B cell (primary cell): ENCODE measurements around the gene CDH18. TPM values are rescaled to one million over a fixed set of nuclear protein-coding genes. Genes with fewer than 3 reads are reported as not detected.

ENCODE experiments used
- ATAC-seq: fragments of 200-7000 bp; cut with Tn5 transposase; one replicate; pipeline ENCODE4 v1.10.0; 2021; ENCODE audit warnings: low read depth, mild to moderate bottlenecking, moderate number of reproducible peaks, moderate library complexity
- CTCF ChIA-PET: fragments of 350-600 bp; sonication (Branson Sonifier 250); formaldehyde crosslinking; loops from one replicate; lab custom pipeline; 2021; ENCODE audit warnings: antibody characterized with exemption, inconsistent platforms; lab: Charles Lee
- POLR2A ChIA-PET: fragments of 350-600 bp; sonication (Branson Sonifier 250); formaldehyde crosslinking; loops from one replicate; lab custom pipeline; 2021; ENCODE audit warnings: antibody characterized with exemption; lab: Charles Lee
- DNase-seq: peaks from one replicate; pipeline ENCODE4 v3.0.0; 2013
- H2AFZ ChIP-seq: 2 replicates; pipeline ENCODE4 v1.6.1; 2012; ENCODE audit warnings: mild to moderate bottlenecking, low read depth, low read length; ENCODE audit not compliant: insufficient read depth, poor library complexity, severe bottlenecking
- H3K27ac ChIP-seq, 2 donors: 1 replicate in 1 of 2; 2 replicates in 1 of 2; pipeline ENCODE4 v1.5.1; 2012 to 2013; ENCODE audit warnings: low read length in 2 of 2, mild to moderate bottlenecking in 2 of 2, moderate library complexity in 1 of 2
- H3K27me3 ChIP-seq, 4 experiments: fragments of 200-600 bp in 1 of 4; sonication (generic) in 1 of 4; replicated peaks in 1 of 4; 1 replicate in 2 of 4; 2 replicates in 2 of 4; pipeline versions ENCODE4 v1.6.1 to v1.7.0; 2013 to 2016; ENCODE audit warnings: low read length in 3 of 4, mild to moderate bottlenecking in 2 of 4, mixed read lengths in 1 of 4, moderate library complexity in 1 of 4; ENCODE audit not compliant: insufficient read depth in 4 of 4, control insufficient read depth in 3 of 4; ENCODE audit errors: control extremely low read depth in 1 of 4
- H3K36me3 ChIP-seq, 2 experiments: replicated peaks in 1 of 2; 1 replicate in 1 of 2; 2 replicates in 1 of 2; pipeline versions ENCODE4 v1.6.1 to v1.7.1; 2013; ENCODE audit warnings: low read length in 1 of 2; ENCODE audit not compliant: insufficient read depth in 2 of 2, control insufficient read depth in 1 of 2; ENCODE audit errors: control extremely low read depth in 1 of 2, extremely low read depth in 1 of 2
- H3K4me1 ChIP-seq, 2 donors: fragments of 200-600 bp in 1 of 2; sonication (generic) in 1 of 2; 1 replicate in 1 of 2; 2 replicates in 1 of 2; pipeline versions ENCODE4 v1.5.1 to v1.6.1; 2013 to 2017; ENCODE audit warnings: low read length in 2 of 2; ENCODE audit not compliant: control insufficient read depth in 2 of 2, insufficient read depth in 2 of 2
- H3K4me2 ChIP-seq: replicated peaks from 2 replicates; pipeline ENCODE3; 2012; ENCODE audit warnings: mild to moderate bottlenecking, low read depth, low read length; ENCODE audit not compliant: poor library complexity, severe bottlenecking
- H3K4me3 ChIP-seq, 5 experiments: fragments of 200-600 bp in 1 of 5; sonication (generic) in 1 of 5; 1 replicate in 3 of 5; 2 replicates in 2 of 5; pipeline versions ENCODE4 v1.5.1 to v1.7.0; 2011 to 2016; ENCODE audit warnings: low read length in 4 of 5, mild to moderate bottlenecking in 4 of 5, low read depth in 2 of 5, control low read depth in 1 of 5, moderate library complexity in 1 of 5; ENCODE audit not compliant: insufficient read depth in 1 of 5; ENCODE audit errors: control extremely low read depth in 1 of 5, extremely low read depth in 1 of 5
- H3K79me2 ChIP-seq: fragments of 200-600 bp; sonication (generic); one replicate; pipeline ENCODE4 v1.6.0; 2016; ENCODE audit warnings: low read length; ENCODE audit not compliant: control insufficient read depth, insufficient read depth
- H3K9ac ChIP-seq: fragments of 200-600 bp; sonication (generic); 2 replicates; pipeline ENCODE4 v1.6.1; 2017; ENCODE audit warnings: mild to moderate bottlenecking, low read length, moderate library complexity
- H3K9me3 ChIP-seq, 3 donors: one replicate each; pipeline versions ENCODE4 v1.6.1 to v1.7.1; 2013; ENCODE audit warnings: low read length in 2 of 3; ENCODE audit not compliant: control insufficient read depth in 2 of 3, insufficient read depth in 1 of 3; ENCODE audit errors: control extremely low read depth in 1 of 3
- H4K20me1 ChIP-seq: 2 replicates; pipeline ENCODE4 v1.6.0; 2012; ENCODE audit warnings: mild to moderate bottlenecking, low read length; ENCODE audit not compliant: insufficient read depth, control insufficient read depth, poor library complexity, severe bottlenecking
- H3K27ac Mint-ChIP-seq: one replicate; pipeline ENCODE4 v1.8.0; 2021; ENCODE audit warnings: mixed read lengths
- H3K27me3 Mint-ChIP-seq: one replicate; pipeline ENCODE4 v1.8.0; 2021; ENCODE audit warnings: mixed read lengths
- H3K4me1 Mint-ChIP-seq: one replicate; pipeline ENCODE4 v1.8.0; 2021; ENCODE audit warnings: mixed read lengths
- H3K4me3 Mint-ChIP-seq: one replicate; pipeline ENCODE4 v1.8.0; 2021; ENCODE audit warnings: mixed read lengths
- H3K9me3 Mint-ChIP-seq: one replicate; pipeline ENCODE4 v1.8.0; 2022; ENCODE audit warnings: mixed read lengths; ENCODE audit not compliant: insufficient read depth
- CTCF ChIP-seq: fragments of 200-600 bp; IDR thresholded peaks from one replicate; pipeline ENCODE4 v1.8.0; 2022; ENCODE audit warnings: antibody characterized with exemption, mild to moderate bottlenecking
- EZH2 ChIP-seq: IDR thresholded peaks from 2 replicates; pipeline ENCODE4 v1.6.1; 2012; ENCODE audit warnings: borderline replicate concordance, low read depth, mild to moderate bottlenecking, moderate library complexity, low read length; ENCODE audit not compliant: insufficient read depth, poor library complexity, severe bottlenecking
- WGBS: methylation state at CpG from one replicate; pipeline ENCODE4 v1.1.5; 2013; ENCODE audit warnings: missing lambda C conversion rate; ENCODE audit not compliant: insufficient coverage; 5-methylcytosine and 5-hydroxymethylcytosine counted together
- intact Hi-C: fragments of 100-400 bp; cut with micrococcal nuclease; formaldehyde crosslinking; loops from one replicate; pipeline ENCODE4 v1.10.0; 2022
- polyA plus RNA-seq: library from polyadenylated mRNA; depleted of rRNA; stranded (reverse); fragments of >200 nt; gene quantifications from 2 replicates; pipeline ENCODE4 v1.2.3, GENCODE V29; 2012
- total RNA-seq, 2 donors: library from RNA; stranded (reverse); fragments of 120-200 nt in 1 of 2; gene quantifications; 1 replicate in 1 of 2; 2 replicates in 1 of 2; pipeline versions ENCODE4 v1.2.3 to v1.2.4, GENCODE V29; 2013 to 2022

Gene CDH18
- total and polyA plus RNA-seq, 2 donors (not counting 1 experiment from before 2014, with no cell fraction given), result not detected

GRCh38 chr5:20029266-20029665 lies 41.3 kb upstream of the CDH18 start:
- no peak for ATAC-seq
- no peak overlapping the region for H3K27ac Mint-ChIP-seq

GRCh38 chr5:20028506-20028905 lies 40.5 kb upstream of the CDH18 start:
- DNase-seq (no peak), ATAC-seq (no peak)
- 86% methylated on average over 2 of the region's 6 CpGs for WGBS
- POLR2A ChIA-PET, result no interaction called here
- Histone ChIP-seq H3K36me3 (no peaks in the 10 kb centered on the region), H3K79me2 (no peaks in the 10 kb centered on the region), H3K4me1 (no peaks in the 10 kb centered on the region), H3K27ac (no peak overlapping the region), H2AFZ (no peak overlapping the region), H3K9ac (no peak overlapping the region), H3K4me2 (no peak overlapping the region), H3K9me3 (no peaks in the 10 kb centered on the region), H4K20me1 (no peaks in the 10 kb centered on the region), H3K4me3 (no peak overlapping the region), H3K27me3 (no peaks in the 10 kb centered on the region)
- no peak for TF ChIP-seq EZH2
- no peak for TF ChIP-seq CTCF
- Mint-ChIP-seq H3K27me3 (no peaks in the 10 kb centered on the region), H3K27ac (no peak overlapping the region), H3K4me3 (no peak overlapping the region), H3K4me1 (no peaks in the 10 kb centered on the region), H3K9me3 (no peaks in the 10 kb centered on the region)
- CTCF ChIA-PET, result no interaction called here
- intact Hi-C loops, result no loop called here

More at GRCh38 chr5:20029266-20029665, 41.3 kb upstream of the CDH18 start:
- Histone ChIP-seq H3K36me3 (no peaks in the 10 kb centered on the region), H4K20me1 (no peaks in the 10 kb centered on the region), H3K27ac (no peak overlapping the region), H3K4me1 (no peaks in the 10 kb centered on the region), H3K4me3 (no peak overlapping the region), H3K79me2 (no peaks in the 10 kb centered on the region), H3K4me2 (no peak overlapping the region), H3K9me3 (no peaks in the 10 kb centered on the region), H3K27me3 (no peaks in the 10 kb centered on the region), H3K9ac (no peak overlapping the region), H2AFZ (no peak overlapping the region)
- no peak for DNase-seq
- no peak overlapping the region for H3K4me3 Mint-ChIP-seq
- no peaks in the 10 kb centered on the region for H3K27me3 Mint-ChIP-seq
- CTCF ChIA-PET, result no interaction called here
- no peaks in the 10 kb centered on the region for H3K4me1 Mint-ChIP-seq
- WGBS, result no CpG with 5 or more reads among the region's 3 CpGs
- POLR2A ChIA-PET, result no interaction called here
- intact Hi-C loops, result no loop called here
- TF ChIP-seq EZH2, result no peak
- no peaks in the 10 kb centered on the region for H3K9me3 Mint-ChIP-seq
